ENCODE data around the gene SCUBE1. TPM values are rescaled to one million over a fixed set of nuclear protein-coding genes. Genes with fewer than 3 reads are reported as not detected.

Gene SCUBE1
- total and polyA plus RNA-seq, 2 of the 4 experiments (the other 2 are of a cell fraction), result not detected

DNA sequence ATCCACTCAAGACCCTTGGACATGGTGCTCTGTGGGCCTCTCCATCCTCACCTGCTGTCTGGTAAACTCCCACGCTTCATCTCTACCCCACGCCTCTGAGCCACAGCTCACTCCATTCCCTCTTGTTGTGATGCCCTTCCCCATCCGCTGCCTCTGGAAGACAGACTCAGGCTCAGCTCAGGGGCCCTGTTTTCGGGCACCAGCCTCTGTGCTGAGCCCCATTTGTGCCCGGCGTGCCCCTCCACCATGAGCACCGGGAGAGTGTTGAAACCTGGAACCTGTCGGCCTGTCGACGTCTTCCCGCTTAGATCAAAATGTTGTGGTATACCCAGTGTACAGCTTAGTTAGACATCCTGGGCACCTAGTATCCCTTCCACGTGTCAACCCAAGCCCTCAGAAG is 6.5 kb upstream of the SCUBE1 start:
- H3K9ac ChIP-seq (ENCODE audit: low read depth, low read length), result no peak overlapping the region
- POLR2A ChIA-PET (ENCODE audit: unreplicated experiment), result interaction anchor here (0.6 kb wide), 1 partner anchor 183 kb away, joined by 7 read pairs; no protein-coding TSS in a partner anchor

More for the DNA sequence above, 6.5 kb upstream of the SCUBE1 start:
- no peaks in the 10 kb centered on the region for H3K36me3 ChIP-seq (ENCODE audit: control insufficient read depth, insufficient read depth, low read length)
- no peak overlapping the region for H2BK120ac ChIP-seq (ENCODE audit: low read depth, low read length)
- H4K5ac ChIP-seq (ENCODE audit: low read depth, low read length), result no peak overlapping the region
- no TSS peak for BruUV-seq (replicated peaks)
- dilution Hi-C loops (cut with HindIII; ENCODE audit: low sequenced_read_pairs, unreplicated experiment) (no loop called here), intact Hi-C loops (cut with micrococcal nuclease) (no loop called here), in situ Hi-C loops (cut with MboI; ENCODE audit: low sequenced_read_pairs) (loop anchor here (10.0 kb wide), 1 partner anchor 75 kb away; no protein-coding TSS in a partner anchor)
- no peak overlapping the region for H3K4me2 ChIP-seq (ENCODE audit: low read depth, low read length)
- H2AK5ac ChIP-seq (ENCODE audit: low read depth, low read length), result no peak overlapping the region
- TF ChIP-seq MAFK (IDR thresholded peaks at IDR 0.05; ENCODE audit: low read depth, low read length) (no peak), MXI1 (IDR thresholded peaks at IDR 0.05; ENCODE audit: borderline replicate concordance, low read depth, low read length) (no peak), RFX5 (IDR thresholded peaks at IDR 0.05; ENCODE audit: low read depth, low read length) (no peak), MAZ (IDR thresholded peaks at IDR 0.05; ENCODE audit: borderline replicate concordance, low read depth, low read length) (no peak), FOS (IDR thresholded peaks at IDR 0.05; ENCODE audit: low read depth, low read length) (no peak), RAD21 (IDR thresholded peaks at IDR 0.05; ENCODE audit: low read length) (no peak), SMC3 (IDR thresholded peaks at IDR 0.05; ENCODE audit: low read depth, low read length) (no peak), NFE2L2 (IDR thresholded peaks at IDR 0.05; ENCODE audit: low read depth, low read length) (no peak), BHLHE40 (IDR thresholded peaks at IDR 0.05; ENCODE audit: low read depth, low read length) (no peak), POLR2A (IDR thresholded peaks at IDR 0.05; ENCODE audit: low read depth, low read length) (no peak), CEBPB (IDR thresholded peaks at IDR 0.05; ENCODE audit: low read depth, low read length) (no peak)
- TF ChIP-seq, protein P1, sequence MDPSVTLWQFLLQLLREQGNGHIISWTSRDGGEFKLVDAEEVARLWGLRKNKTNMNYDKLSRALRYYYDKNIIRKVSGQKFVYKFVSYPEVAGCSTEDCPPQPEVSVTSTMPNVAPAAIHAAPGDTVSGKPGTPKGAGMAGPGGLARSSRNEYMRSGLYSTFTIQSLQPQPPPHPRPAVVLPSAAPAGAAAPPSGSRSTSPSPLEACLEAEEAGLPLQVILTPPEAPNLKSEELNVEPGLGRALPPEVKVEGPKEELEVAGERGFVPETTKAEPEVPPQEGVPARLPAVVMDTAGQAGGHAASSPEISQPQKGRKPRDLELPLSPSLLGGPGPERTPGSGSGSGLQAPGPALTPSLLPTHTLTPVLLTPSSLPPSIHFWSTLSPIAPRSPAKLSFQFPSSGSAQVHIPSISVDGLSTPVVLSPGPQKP (IDR thresholded peaks at IDR 0.05; ENCODE audit: borderline replicate concordance, low read depth, low read length), result no peak
- TF ChIP-seq, protein P2, sequence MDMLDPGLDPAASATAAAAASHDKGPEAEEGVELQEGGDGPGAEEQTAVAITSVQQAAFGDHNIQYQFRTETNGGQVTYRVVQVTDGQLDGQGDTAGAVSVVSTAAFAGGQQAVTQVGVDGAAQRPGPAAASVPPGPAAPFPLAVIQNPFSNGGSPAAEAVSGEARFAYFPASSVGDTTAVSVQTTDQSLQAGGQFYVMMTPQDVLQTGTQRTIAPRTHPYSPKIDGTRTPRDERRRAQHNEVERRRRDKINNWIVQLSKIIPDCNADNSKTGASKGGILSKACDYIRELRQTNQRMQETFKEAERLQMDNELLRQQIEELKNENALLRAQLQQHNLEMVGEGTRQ (IDR thresholded peaks at IDR 0.05; ENCODE audit: low read depth, low read length), result no peak
- H4K8ac ChIP-seq (ENCODE audit: low read depth in 2 of 2, low read length in 2 of 2), result no peak overlapping the region
- no peak overlapping the region for H3K4ac ChIP-seq (ENCODE audit: low read depth, low read length)
- CTCF ChIA-PET, result interaction anchor here (0.9 kb wide), 1 partner anchor 76 kb away, joined by 5 read pairs; no protein-coding TSS in a partner anchor
- H2BK15ac ChIP-seq (ENCODE audit: low read depth, low read length), result no peak overlapping the region
- DNase-seq (no peak), ATAC-seq (ENCODE audit: low read depth) (no peak)
- H3K9me1 ChIP-seq (ENCODE audit: insufficient read depth, low read length), result no peaks in the 10 kb centered on the region
- H4K91ac ChIP-seq (ENCODE audit: insufficient read depth, low read depth, low read length), result no peak overlapping the region
- no peak overlapping the region for H3K56ac ChIP-seq (ENCODE audit: extremely low read depth, insufficient read depth, low read length)
- no peak overlapping the region for H3K27ac ChIP-seq (ENCODE audit: insufficient read depth, low read length)
- H3K4me1 ChIP-seq (ENCODE audit: control insufficient read depth, insufficient read depth, low read length), result no peaks in the 10 kb centered on the region
- H2BK20ac ChIP-seq (ENCODE audit: low read depth, low read length), result no peak overlapping the region
- WGBS, 2 experiments (ENCODE audit: extremely low coverage in 2 of 2, insufficient read length in 1 of 2), result 76% methylated on average over 7 of the region's 12 CpGs; no CpG with 5 or more reads in 1 of the 2 experiments
- no peaks in the 10 kb centered on the region for H3K79me1 ChIP-seq (ENCODE audit: low read depth in 1 of 2, low read length in 2 of 2)
- no peak overlapping the region for H3K23ac ChIP-seq (ENCODE audit: low read depth, low read length)
- no peak overlapping the region for H2AK9ac ChIP-seq (replicated peaks; ENCODE audit: low read depth, low read length, poor library complexity)
- no peaks in the 10 kb centered on the region for H3K9me3 ChIP-seq (ENCODE audit: control insufficient read depth, insufficient read depth, low read length)
- H2AFZ ChIP-seq (replicated peaks; ENCODE audit: low read length, poor library complexity), result no peak overlapping the region
- no peaks in the 10 kb centered on the region for H4K20me1 ChIP-seq (ENCODE audit: insufficient read depth, low read length)
- peaks cover 34% of the 10 kb centered on the region for H3K27me3 ChIP-seq (ENCODE audit: control insufficient read depth, insufficient read depth, low read length)
- H2BK5ac ChIP-seq (ENCODE audit: low read depth, low read length, poor library complexity, severe bottlenecking), result no peak overlapping the region
- H3K18ac ChIP-seq (ENCODE audit: low read depth, low read length), result no peak overlapping the region
- no peak overlapping the region for H3K14ac ChIP-seq (replicated peaks; ENCODE audit: low read depth, low read length)
- H3K4me3 ChIP-seq (ENCODE audit: insufficient read depth, low read depth, low read length), result no peak overlapping the region

Measured in IMR-90 (cell line).